Tibial nerve (tissue), 4 donors: Measurements from ENCODE around the gene TP53I11.

ENCODE experiments used
- EP300 ChIP-seq, 2 donors: sonication (generic); formaldehyde crosslinking; IDR thresholded peaks; one replicate each; pipeline ENCODE4 v1.6.1; 2017; ENCODE audit warnings: antibody characterized with exemption in 2 of 2, mild to moderate bottlenecking in 1 of 2
- TF ChIP-seq, protein P1 (sequence below), 5 experiments: fragments of 200-600 bp in 3 of 5; fragments of 450-650 bp in 2 of 5; sonication (generic) in 3 of 5; IDR thresholded peaks; one replicate each; pipeline ENCODE4 v1.5.1; 2016 to 2019; ENCODE audit warnings: antibody characterized with exemption in 5 of 5, mild to moderate bottlenecking in 3 of 5, moderate library complexity in 2 of 5

DNA sequence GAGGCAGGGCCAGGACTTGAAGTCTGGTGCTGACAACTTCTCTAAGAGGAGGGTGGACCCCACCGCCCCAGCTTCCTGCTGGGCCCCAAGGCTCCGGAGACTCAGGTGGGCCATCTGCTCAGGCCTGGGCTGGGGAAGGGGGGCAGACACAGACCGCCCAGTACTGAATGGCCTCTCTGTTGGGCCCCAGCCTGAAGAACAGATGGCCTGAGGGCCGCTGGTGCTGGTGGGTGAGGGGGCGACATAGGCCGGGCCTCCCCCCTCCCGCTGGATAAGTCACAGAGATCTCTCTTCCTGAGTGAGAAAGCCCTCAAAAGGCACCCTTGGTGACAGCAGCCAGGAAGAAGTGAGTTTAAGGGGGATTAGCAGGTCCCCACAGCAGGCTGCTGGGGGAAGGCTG, 12.5 kb upstream of the TP53I11 start:
- TF ChIP-seq EP300 (IDR thresholded peaks at IDR 0.05), result no peak
- TF ChIP-seq, protein P1, sequence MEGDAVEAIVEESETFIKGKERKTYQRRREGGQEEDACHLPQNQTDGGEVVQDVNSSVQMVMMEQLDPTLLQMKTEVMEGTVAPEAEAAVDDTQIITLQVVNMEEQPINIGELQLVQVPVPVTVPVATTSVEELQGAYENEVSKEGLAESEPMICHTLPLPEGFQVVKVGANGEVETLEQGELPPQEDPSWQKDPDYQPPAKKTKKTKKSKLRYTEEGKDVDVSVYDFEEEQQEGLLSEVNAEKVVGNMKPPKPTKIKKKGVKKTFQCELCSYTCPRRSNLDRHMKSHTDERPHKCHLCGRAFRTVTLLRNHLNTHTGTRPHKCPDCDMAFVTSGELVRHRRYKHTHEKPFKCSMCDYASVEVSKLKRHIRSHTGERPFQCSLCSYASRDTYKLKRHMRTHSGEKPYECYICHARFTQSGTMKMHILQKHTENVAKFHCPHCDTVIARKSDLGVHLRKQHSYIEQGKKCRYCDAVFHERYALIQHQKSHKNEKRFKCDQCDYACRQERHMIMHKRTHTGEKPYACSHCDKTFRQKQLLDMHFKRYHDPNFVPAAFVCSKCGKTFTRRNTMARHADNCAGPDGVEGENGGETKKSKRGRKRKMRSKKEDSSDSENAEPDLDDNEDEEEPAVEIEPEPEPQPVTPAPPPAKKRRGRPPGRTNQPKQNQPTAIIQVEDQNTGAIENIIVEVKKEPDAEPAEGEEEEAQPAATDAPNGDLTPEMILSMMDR (IDR thresholded peaks at IDR 0.05), result no peak
